ENCODE measurements around the gene ADCY6.

GRCh38 chr12:48803675-48804074 is 14.8 kb upstream of the ADCY6 start:
- TF ChIP-seq EZH2 (IDR thresholded peaks at IDR 0.05; ENCODE audit: borderline replicate concordance, low read depth, low read length, severe bottlenecking) (no peak), CTCF (IDR thresholded peaks at IDR 0.05; ENCODE audit: borderline replicate concordance, extremely low read depth, low read length, poor library complexity, severe bottlenecking) (no peak)

Data from DND-41 (cell line).